Erythroblast (primary cell): ENCODE data around the gene PIK3R2.

ENCODE experiments used
- GATA1 ChIP-seq: IDR thresholded peaks from 2 replicates; pipeline ENCODE4 v1.6.1; 2011; ENCODE audit warnings: low read depth, mild to moderate bottlenecking, control low read depth, low read length, moderate library complexity
- POLR2A ChIP-seq: IDR thresholded peaks from 2 replicates; pipeline ENCODE4 v1.6.1; 2011; ENCODE audit warnings: mild to moderate bottlenecking, low read length

DNA sequence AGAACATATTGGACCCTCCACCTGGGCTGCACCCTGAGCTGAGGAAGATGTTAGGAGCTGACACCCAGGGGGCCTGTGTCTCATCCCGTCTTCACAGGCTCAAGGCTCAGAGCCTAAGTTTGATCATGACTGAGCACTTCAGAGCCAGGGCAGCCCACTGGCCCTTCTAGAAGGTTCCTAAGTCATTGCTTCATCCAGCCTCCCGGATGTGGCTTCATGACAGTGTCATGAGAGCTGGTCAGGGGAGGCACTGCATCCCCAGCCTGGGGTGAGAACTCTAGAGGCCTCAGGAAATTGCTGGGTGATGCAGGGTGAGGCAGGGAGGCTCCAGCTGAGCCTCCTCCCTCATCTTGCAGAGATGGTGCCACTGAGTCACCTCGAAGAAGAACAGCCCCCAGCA, 24.9 kb upstream of the PIK3R2 start:
- TF ChIP-seq POLR2A (no peak), GATA1 (no peak)
